IPS-NIHi11 (cell line): Measurements from ENCODE around the gene FCAR.
"Not testable (repeated sequence)": the region's sequence is repeated elsewhere in the genome, so short reads cannot be mapped to it uniquely, and the experiment has no call there.

Experiments used
- DNase-seq: peaks from one replicate; pipeline ENCODE4 v3.0.0; 2012; ENCODE audit warnings: mixed read lengths, low spot score

Gene FCAR

GRCh38 chr19:54894106-54894505 is 20.1 kb downstream of the FCAR start:
- not testable (repeated sequence) for DNase-seq

GRCh38 chr19:54896036-54896435 is 22.0 kb downstream of the FCAR start:
- DNase-seq = no peak

- DNase-seq = not testable (repeated sequence)
Measured at GRCh38 chr19:54898685-54899084, 24.6 kb downstream of the FCAR start.

DNA sequence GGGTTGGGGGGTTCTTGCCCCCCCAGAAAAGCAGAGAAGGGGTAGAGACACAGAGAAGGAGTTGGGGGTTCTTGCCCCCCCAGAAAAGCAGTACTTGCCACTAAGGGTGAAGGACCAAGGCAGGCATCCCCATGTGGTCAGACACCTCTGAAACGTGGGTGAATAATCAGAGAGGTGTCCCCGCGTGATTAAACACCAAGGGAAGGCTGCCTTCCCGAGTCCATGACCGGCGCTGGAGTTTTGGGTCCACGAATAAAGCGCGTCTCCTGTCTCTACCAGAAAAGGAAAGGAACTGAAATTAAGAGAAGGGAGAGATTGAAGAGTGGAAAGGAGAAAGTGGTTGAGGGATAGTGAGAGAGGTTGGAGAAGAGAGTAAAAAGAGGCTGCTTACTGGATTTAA is 25.6 kb downstream of the FCAR start:
- not testable (repeated sequence) for DNase-seq

GRCh38 chr19:54901153-54901552 is 27.1 kb downstream of the FCAR start:
- not testable (repeated sequence) for DNase-seq

DNA sequence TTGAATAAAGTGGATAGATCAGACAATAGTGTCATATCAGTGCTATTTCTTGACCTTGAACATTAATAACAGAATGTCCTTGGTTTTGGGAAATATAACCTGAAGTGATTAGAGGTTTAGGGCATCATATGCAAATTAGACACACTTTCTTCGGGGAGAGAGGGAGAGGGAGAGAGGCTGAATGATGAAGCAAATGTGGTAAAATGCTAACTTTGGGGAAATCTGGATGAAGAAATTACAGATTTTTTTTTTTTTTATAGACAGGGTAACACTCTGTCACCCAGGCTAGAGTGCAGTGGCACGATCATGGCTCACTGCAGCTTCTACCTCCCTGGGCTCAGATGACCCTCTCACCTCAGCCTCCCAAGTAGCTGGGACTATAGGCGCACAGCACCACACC is 28.0 kb downstream of the FCAR start:
- DNase-seq = no peak

- no peak for DNase-seq
Measured at GRCh38 chr19:54903303-54903702, 29.3 kb downstream of the FCAR start.

DNA sequence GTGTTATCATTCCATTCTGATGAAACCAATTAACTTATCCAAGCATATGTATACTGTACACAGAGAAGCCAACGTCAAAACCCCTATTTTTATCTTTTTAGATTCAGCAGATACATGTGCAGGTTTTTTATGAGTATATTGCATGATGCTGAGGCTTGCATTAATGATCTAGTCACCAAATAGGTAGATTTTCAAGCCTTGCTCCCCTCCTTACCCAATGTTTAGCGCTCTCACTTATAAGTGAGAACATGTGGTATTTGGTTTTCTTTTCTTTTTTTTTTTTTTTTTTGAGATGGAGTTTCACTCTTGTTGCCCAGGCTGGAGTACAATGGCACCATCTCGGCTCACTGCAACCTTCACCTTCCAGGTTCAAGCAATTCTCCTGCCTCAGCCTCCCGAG is 30.2 kb downstream of the FCAR start:
- not testable (repeated sequence) for DNase-seq

DNA sequence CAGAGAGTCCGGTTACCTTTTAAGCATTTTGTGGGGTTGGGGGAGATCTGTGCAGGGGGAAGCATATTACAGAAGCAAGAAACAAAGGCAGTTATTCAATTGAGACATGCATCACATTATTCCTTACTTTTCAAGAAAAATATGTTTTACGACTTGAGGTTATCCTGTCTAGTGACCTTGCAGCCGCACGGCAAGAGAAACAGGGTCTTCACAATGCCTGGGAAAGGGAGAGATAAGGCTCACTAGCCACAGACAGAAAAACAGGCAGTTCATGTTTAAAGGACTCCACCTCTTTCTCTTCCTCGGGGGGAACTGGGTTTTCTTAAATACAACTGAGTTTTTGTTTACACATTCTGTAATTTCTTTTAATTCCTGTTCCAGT is 31.4 kb downstream of the FCAR start:
- no peak for DNase-seq

GRCh38 chr19:54905803-54906511 is 31.9 kb downstream of the FCAR start, which contains the start of gene NCR1:
Gene NCR1, plus strand, starts transcription at chr19:54906148. Its CDS starts 40 bp downstream, at chr19:54906188.
- DNase-seq = no peak

- DNase-seq = no peak
Measured at GRCh38 chr19:54906819-54907218, 32.8 kb downstream of the FCAR start.

- not testable (repeated sequence) for DNase-seq
Measured at GRCh38 chr19:54907899-54908298, 33.9 kb downstream of the FCAR start.

GRCh38 chr19:54916822-54917221 is 42.8 kb downstream of the FCAR start:
- no peak for DNase-seq

GRCh38 chr19:54918499-54918898 is 44.5 kb downstream of the FCAR start:
- no peak for DNase-seq

- DNase-seq = not testable (repeated sequence)
Measured at GRCh38 chr19:54919646-54920563, 45.9 kb downstream of the FCAR start.

- DNase-seq = no peak
Measured at GRCh38 chr19:54921082-54921481, 47.0 kb downstream of the FCAR start.

GRCh38 chr19:54923276-54923675 is 49.2 kb downstream of the FCAR start:
- no peak for DNase-seq

- no peak for DNase-seq
Measured at GRCh38 chr19:54928299-54928698, 54.3 kb downstream of the FCAR start.

GRCh38 chr19:54937926-54938325 is 63.9 kb downstream of the FCAR start:
- DNase-seq = no peak

DNA sequence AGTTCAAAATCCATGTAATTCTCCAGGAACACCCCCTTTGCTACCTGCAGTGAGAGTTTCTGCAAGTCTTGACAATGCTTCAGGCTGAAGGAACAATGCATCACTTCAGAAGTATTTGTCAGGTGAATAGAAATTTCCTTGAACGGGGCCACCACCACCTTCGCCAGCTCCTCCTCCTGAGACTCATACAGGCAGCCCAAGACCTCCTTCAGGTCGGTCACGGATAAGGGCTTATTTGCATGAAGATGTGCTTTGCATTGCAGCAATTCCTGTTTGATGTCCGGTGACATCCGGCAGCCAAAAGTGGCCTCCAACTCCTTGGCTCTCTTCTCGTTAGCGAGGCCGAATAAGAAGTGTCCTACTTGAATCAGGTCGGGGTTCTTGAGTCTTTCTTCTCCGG is 64.9 kb downstream of the FCAR start:
- no peak for DNase-seq

DNA sequence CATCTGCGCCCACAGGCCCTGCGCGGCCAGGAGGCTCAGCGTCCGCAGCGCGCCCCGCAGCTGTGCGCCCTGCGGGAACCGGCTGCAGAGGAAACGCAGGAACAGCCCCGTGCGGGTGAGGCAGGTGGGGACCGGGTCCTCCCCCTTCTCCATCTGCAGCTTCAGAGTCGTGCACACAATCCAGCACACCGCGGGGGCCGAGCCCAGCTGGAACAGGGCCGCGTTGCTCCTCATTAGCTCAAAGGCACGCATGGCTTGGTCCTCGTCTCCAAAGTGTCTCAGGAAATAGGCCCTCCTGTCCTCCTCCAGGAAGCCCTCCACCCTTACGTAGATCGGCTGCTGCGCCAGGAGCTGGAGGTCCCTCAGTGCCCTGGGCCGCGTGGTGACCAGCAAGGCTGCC is 65.5 kb downstream of the FCAR start:
- DNase-seq = not testable (repeated sequence)
